22Rv1 (cell line): Measurements from ENCODE around the gene ADGRD1.

ENCODE experiments used
- H3K27ac ChIP-seq: fragments of 450-650 bp; 2 replicates; pipeline ENCODE4 v1.5.1; 2017
- CTCF ChIP-seq: fragments of 450-650 bp; IDR thresholded peaks from 2 replicates; pipeline ENCODE4 v1.5.1; 2017; ENCODE audit warnings: mild to moderate bottlenecking
- ZFX ChIP-seq: fragments of 450-650 bp; IDR thresholded peaks from 2 replicates; pipeline ENCODE4 v1.6.1; 2017; ENCODE audit warnings: antibody characterized with exemption, borderline replicate concordance

Gene ADGRD1

GRCh38 chr12:131021154-131021541 is 67.4 kb downstream of the ADGRD1 start:
- H3K27ac ChIP-seq = no peak overlapping the region
- TF ChIP-seq ZFX (no peak), CTCF (no peak)

GRCh38 chr12:131024026-131024425 is 70.3 kb downstream of the ADGRD1 start:
- TF ChIP-seq ZFX (no peak), CTCF (no peak)
- no peak overlapping the region for H3K27ac ChIP-seq

- H3K27ac ChIP-seq = no peak overlapping the region
- no peak for TF ChIP-seq CTCF
- no peak for TF ChIP-seq ZFX
These were observed 71.0 kb downstream of the ADGRD1 start for GRCh38 chr12:131024721-131025120.

GRCh38 chr12:131025234-131025633 is 71.5 kb downstream of the ADGRD1 start:
- H3K27ac ChIP-seq = no peak overlapping the region
- TF ChIP-seq ZFX = no peak
- no peak for TF ChIP-seq CTCF

GRCh38 chr12:131025939-131026702 is 72.4 kb downstream of the ADGRD1 start:
- no peak overlapping the region for H3K27ac ChIP-seq
- no peak for TF ChIP-seq ZFX
- TF ChIP-seq CTCF = no peak

GRCh38 chr12:131026754-131027153 is 73.0 kb downstream of the ADGRD1 start:
- no peak for TF ChIP-seq CTCF
- TF ChIP-seq ZFX = no peak
- H3K27ac ChIP-seq = no peak overlapping the region

GRCh38 chr12:131027264-131027663 is 73.6 kb downstream of the ADGRD1 start:
- no peak for TF ChIP-seq ZFX
- no peak for TF ChIP-seq CTCF
- no peak overlapping the region for H3K27ac ChIP-seq
